HT1080 (cell line): ENCODE measurements around the gene AHNAK2. TPM values are rescaled to one million over a fixed set of nuclear protein-coding genes. Genes with fewer than 3 reads are reported as not detected.

Source experiments
- DNase-seq: peaks from one replicate; pipeline ENCODE4 v3.0.0-alpha.2; 2015; ENCODE audit warnings: low read depth
- total RNA-seq: library from RNA; depleted of rRNA; stranded (reverse); fragments of >200 nt; shearing (Covaris generic); gene quantifications from 2 replicates; pipeline ENCODE4 v1.2.3, GENCODE V29; 2014

Gene AHNAK2
- total RNA-seq, 1 experiment from 2014 or later: 54.6 TPM

GRCh38 chr14:105012171-105012985 is 34.2 kb upstream of the AHNAK2 start:
- DNase-seq: no peak

- no peak for DNase-seq
Measured at GRCh38 chr14:105011312-105011990, 33.3 kb upstream of the AHNAK2 start.

- no peak for DNase-seq
Measured at GRCh38 chr14:105010891-105011291, 32.7 kb upstream of the AHNAK2 start.

- DNase-seq: no peak
Measured at GRCh38 chr14:105010106-105010505, 31.9 kb upstream of the AHNAK2 start.

- no peak for DNase-seq
Measured at GRCh38 chr14:105007593-105008264, 29.6 kb upstream of the AHNAK2 start.

- DNase-seq: no peak
Measured at GRCh38 chr14:105006831-105007592, 28.8 kb upstream of the AHNAK2 start.

GRCh38 chr14:105005929-105006830 is 28.0 kb upstream of the AHNAK2 start:
- no peak for DNase-seq

GRCh38 chr14:105005329-105005928 is 27.3 kb upstream of the AHNAK2 start:
- DNase-seq: no peak

GRCh38 chr14:104999361-104999760 is 21.2 kb upstream of the AHNAK2 start:
- no peak for DNase-seq

- no peak for DNase-seq
Measured at GRCh38 chr14:104998801-104999200, 20.6 kb upstream of the AHNAK2 start.

- no peak for DNase-seq
Measured at GRCh38 chr14:104996483-104996882, 18.3 kb upstream of the AHNAK2 start.

GRCh38 chr14:104996032-104996431 is 17.9 kb upstream of the AHNAK2 start:
- no peak for DNase-seq

- DNase-seq: no peak
Measured at GRCh38 chr14:104994978-104995377, 16.8 kb upstream of the AHNAK2 start.

GRCh38 chr14:104993808-104994591 is 15.8 kb upstream of the AHNAK2 start:
- DNase-seq: no peak

GRCh38 chr14:104993306-104993705 is 15.1 kb upstream of the AHNAK2 start:
- DNase-seq: no peak

- DNase-seq: no peak
Measured at GRCh38 chr14:104992501-104992900, 14.3 kb upstream of the AHNAK2 start.

- DNase-seq: no peak
Measured at GRCh38 chr14:104991896-104992230, 13.7 kb upstream of the AHNAK2 start.

- no peak for DNase-seq
Measured at GRCh38 chr14:104989951-104990303, 11.8 kb upstream of the AHNAK2 start.

GRCh38 chr14:104989236-104989950 is 11.2 kb upstream of the AHNAK2 start:
- DNase-seq: no peak
